Measurements from ENCODE around the gene FAM181A. TPM values are rescaled to one million over a fixed set of nuclear protein-coding genes. Genes with fewer than 3 reads are reported as not detected.

Gene FAM181A
- not detected in 5 replicates for total RNA-seq (2022; extraction: Qiagen RNA extraction; ENCODE audit: low read depth)

GRCh38 chr14:93926873-93927799 is at the start of gene FAM181A:
TSS of gene FAM181A (plus strand) at chr14:93927344. CDS start at chr14:93928286, 942 bp downstream.

GRCh38 chr14:93976477-93977057 is 49.4 kb downstream of the FAM181A start, which contains the start of gene ASB2:
TSS of gene ASB2 (minus strand) at chr14:93976570. CDS start at chr14:93964539, 12,031 bp downstream.

Other genes starting within 250 kb of the FAM181A start
- gene PRIMA1, start 138.9 kb upstream of the FAM181A start, total RNA-seq (2022; extraction: Qiagen RNA extraction; ENCODE audit: low read depth): 0.21 to 0.40 TPM (median 0.31 TPM) in 5 replicates
- gene ASB2, start 49.2 kb downstream of the FAM181A start, total RNA-seq (2022; extraction: Qiagen RNA extraction; ENCODE audit: low read depth): 1.5 to 3.5 TPM (median 1.9 TPM) in 5 replicates
- not detected in 5 replicates for gene CCDC197, start 70.0 kb downstream of the FAM181A start, total RNA-seq (2022; extraction: Qiagen RNA extraction; ENCODE audit: low read depth)
- 4.3 to 6.5 TPM (median 4.7 TPM) in 5 replicates for gene OTUB2, start 99.0 kb downstream of the FAM181A start, total RNA-seq (2022; extraction: Qiagen RNA extraction; ENCODE audit: low read depth)
- gene DDX24, start 153.9 kb downstream of the FAM181A start, total RNA-seq (2022; extraction: Qiagen RNA extraction; ENCODE audit: low read depth): 175 to 191 TPM (median 183 TPM) in 5 replicates
- 14.6 to 20.2 TPM (median 19.0 TPM) in 5 replicates for gene IFI27L1, start 154.0 kb downstream of the FAM181A start, total RNA-seq (2022; extraction: Qiagen RNA extraction; ENCODE audit: low read depth)
- 0.62 to 2.3 TPM (median 0.95 TPM) in 5 replicates for gene IFI27, start 183.4 kb downstream of the FAM181A start, total RNA-seq (2022; extraction: Qiagen RNA extraction; ENCODE audit: low read depth)
- 51.3 to 66.7 TPM (median 55.5 TPM) in 5 replicates for gene IFI27L2, start 202.3 kb downstream of the FAM181A start, total RNA-seq (2022; extraction: Qiagen RNA extraction; ENCODE audit: low read depth)
- gene PPP4R4, start 247.0 kb downstream of the FAM181A start, total RNA-seq (2022; extraction: Qiagen RNA extraction; ENCODE audit: low read depth): 0.22 to 0.59 TPM (median 0.24 TPM) in 5 replicates

Data from A549 treated with CpdA at 1 μM for 4 hours (cell line).